NCI-H226 (cell line): ENCODE results near the gene RASGEF1C.

Experiments used
- DNase-seq: peaks from one replicate; pipeline ENCODE4 v3.0.0-alpha.2; 2015

RASGEF1C gene

GRCh38 chr5:180157866-180158265, 51.1 kb downstream of the RASGEF1C start:
- no peak for DNase-seq

- DNase-seq, result no peak
Observed at GRCh38 chr5:180156141-180156540, 52.9 kb downstream of the RASGEF1C start.

- DNase-seq, result no peak
Observed at GRCh38 chr5:180155365-180155926, 53.6 kb downstream of the RASGEF1C start.

- DNase-seq, result no peak
Observed at GRCh38 chr5:180154821-180155364, 54.1 kb downstream of the RASGEF1C start.

GRCh38 chr5:180153991-180154390, 55.0 kb downstream of the RASGEF1C start:
- no peak for DNase-seq

- no peak for DNase-seq
Observed at GRCh38 chr5:180153099-180153498, 55.9 kb downstream of the RASGEF1C start.

- DNase-seq, result no peak
Observed at GRCh38 chr5:180143656-180144364, 65.2 kb downstream of the RASGEF1C start.

GRCh38 chr5:180142824-180143610, 66.0 kb downstream of the RASGEF1C start:
- DNase-seq, result no peak

GRCh38 chr5:180142021-180142765, 66.8 kb downstream of the RASGEF1C start:
- DNase-seq, result no peak

GRCh38 chr5:180141068-180141660, 67.8 kb downstream of the RASGEF1C start:
- DNase-seq, result no peak

GRCh38 chr5:180140571-180140970, 68.4 kb downstream of the RASGEF1C start:
- DNase-seq, result no peak

- DNase-seq, result no peak
Observed at GRCh38 chr5:180140079-180140554, 68.9 kb downstream of the RASGEF1C start.

- no peak for DNase-seq
Observed at GRCh38 chr5:180139731-180140055, 69.3 kb downstream of the RASGEF1C start.

- DNase-seq, result no peak
Observed at GRCh38 chr5:180138976-180139730, 69.9 kb downstream of the RASGEF1C start.

- DNase-seq, result no peak
Observed at GRCh38 chr5:180138214-180138975, 70.6 kb downstream of the RASGEF1C start.

GRCh38 chr5:180137401-180138213, 71.4 kb downstream of the RASGEF1C start:
- DNase-seq, result no peak

GRCh38 chr5:180136630-180137381, 72.2 kb downstream of the RASGEF1C start:
- no peak for DNase-seq

GRCh38 chr5:180135967-180136629, 72.9 kb downstream of the RASGEF1C start:
- no peak for DNase-seq
